IMR-90 (cell line): ENCODE measurements around the gene FSD1L. TPM values are rescaled to one million over a fixed set of nuclear protein-coding genes. Genes with fewer than 3 reads are reported as not detected.
"Not testable (repeated sequence)": the region's sequence is repeated elsewhere in the genome, so short reads cannot be mapped to it uniquely, and the experiment has no call there.

ENCODE experiments used
- ATAC-seq: fragments of 200-7000 bp; cut with Tn5 transposase; 2 replicates; pipeline ENCODE4 v1.9.1; 2020; ENCODE audit warnings: low read depth, mild to moderate bottlenecking, moderate library complexity
- BruUV-seq: library from RNA; stranded (reverse); fragments of 400-500 nt; replicated peaks from 2 replicates; lab custom pipeline; 2021; lab: Mats Ljungman, UMichigan
- CTCF ChIA-PET: fragments of 300-600 bp; formaldehyde crosslinking; extraction: SDS; loops from one replicate; lab custom pipeline; 2021; ENCODE audit warnings: antibody characterized with exemption; lab: Yijun Ruan, JAX
- POLR2A ChIA-PET: fragments of 300-600 bp; sonication (Branson Sonifier 250); formaldehyde crosslinking; loops from one replicate; lab custom pipeline; 2022; ENCODE audit warnings: antibody characterized with exemption; ENCODE audit not compliant: unreplicated experiment; lab: Charles Lee
- DNase-seq: peaks from one replicate; pipeline ENCODE4 v3.0.0; 2013
- H2AFZ ChIP-seq: replicated peaks from 2 replicates; pipeline ENCODE3; 2013; ENCODE audit warnings: low read length, mild to moderate bottlenecking; ENCODE audit not compliant: poor library complexity
- H2AK5ac ChIP-seq: 2 replicates; pipeline ENCODE4 v1.6.1; 2013; ENCODE audit warnings: low read depth, low read length, inconsistent platforms
- H2AK9ac ChIP-seq: replicated peaks from 2 replicates; pipeline ENCODE3; 2013; ENCODE audit warnings: mild to moderate bottlenecking, low read depth, low read length, moderate library complexity; ENCODE audit not compliant: poor library complexity
- H2BK120ac ChIP-seq: 2 replicates; pipeline ENCODE4 v1.6.1; 2013; ENCODE audit warnings: low read depth, low read length, inconsistent platforms
- H2BK15ac ChIP-seq: 3 replicates; pipeline ENCODE4 v1.6.1; 2013; ENCODE audit warnings: low read depth, low read length, inconsistent platforms
- H2BK20ac ChIP-seq: 2 replicates; pipeline ENCODE4 v1.6.1; 2013; ENCODE audit warnings: low read depth, mild to moderate bottlenecking, inconsistent platforms, low read length, moderate library complexity
- H2BK5ac ChIP-seq: 2 replicates; pipeline ENCODE4 v1.6.1; 2013; ENCODE audit warnings: mild to moderate bottlenecking, low read depth, low read length, inconsistent platforms; ENCODE audit not compliant: poor library complexity, severe bottlenecking
- H3K14ac ChIP-seq: replicated peaks from 2 replicates; pipeline ENCODE4 v1.6.1; 2013; ENCODE audit warnings: low read depth, low read length, inconsistent platforms
- H3K18ac ChIP-seq: 2 replicates; pipeline ENCODE4 v1.6.1; 2013; ENCODE audit warnings: low read depth, low read length, control low read depth
- H3K23ac ChIP-seq: 2 replicates; pipeline ENCODE4 v1.6.1; 2013; ENCODE audit warnings: low read depth, low read length, inconsistent platforms
- H3K27ac ChIP-seq: 2 replicates; pipeline ENCODE4 v1.5.1; 2013; ENCODE audit warnings: mild to moderate bottlenecking, control low read depth, low read length; ENCODE audit not compliant: insufficient read depth
- H3K27me3 ChIP-seq: 2 replicates; pipeline ENCODE4 v1.6.1; 2013; ENCODE audit warnings: low read length; ENCODE audit not compliant: control insufficient read depth, insufficient read depth
- H3K36me3 ChIP-seq: 2 replicates; pipeline ENCODE4 v1.6.1; 2013; ENCODE audit warnings: low read length, mixed read lengths; ENCODE audit not compliant: control insufficient read depth, insufficient read depth
- H3K4ac ChIP-seq: 2 replicates; pipeline ENCODE4 v1.6.1; 2013; ENCODE audit warnings: low read depth, low read length, inconsistent platforms
- H3K4me1 ChIP-seq: 2 replicates; pipeline ENCODE4 v1.6.1; 2013; ENCODE audit warnings: low read length, mixed read lengths; ENCODE audit not compliant: control insufficient read depth, insufficient read depth
- H3K4me2 ChIP-seq: 2 replicates; pipeline ENCODE4 v1.6.1; 2013; ENCODE audit warnings: low read depth, mild to moderate bottlenecking, control low read depth, low read length, moderate library complexity
- H3K4me3 ChIP-seq: 2 replicates; pipeline ENCODE4 v1.5.1; 2013; ENCODE audit warnings: low read depth, mild to moderate bottlenecking, control low read depth, low read length, moderate library complexity; ENCODE audit not compliant: insufficient read depth
- H3K56ac ChIP-seq: 2 replicates; pipeline ENCODE4 v1.6.1; 2013; ENCODE audit warnings: low read length, inconsistent platforms; ENCODE audit not compliant: insufficient read depth; ENCODE audit errors: extremely low read depth
- H3K79me1 ChIP-seq, 2 experiments: 2 replicates each; pipeline ENCODE4 v1.6.1; 2013; ENCODE audit warnings: low read length in 2 of 2, inconsistent platforms in 1 of 2, low read depth in 1 of 2
- H3K9ac ChIP-seq: 2 replicates; pipeline ENCODE4 v1.6.1; 2013; ENCODE audit warnings: low read depth, low read length, control low read depth
- H3K9me1 ChIP-seq: 2 replicates; pipeline ENCODE4 v1.6.1; 2013; ENCODE audit warnings: low read length, inconsistent platforms; ENCODE audit not compliant: insufficient read depth
- H3K9me3 ChIP-seq: 2 replicates; pipeline ENCODE4 v1.6.1; 2013; ENCODE audit warnings: low read length; ENCODE audit not compliant: control insufficient read depth, insufficient read depth
- H4K20me1 ChIP-seq: 2 replicates; pipeline ENCODE4 v1.6.1; 2013; ENCODE audit warnings: low read length, inconsistent platforms; ENCODE audit not compliant: insufficient read depth
- H4K5ac ChIP-seq: 2 replicates; pipeline ENCODE4 v1.6.1; 2013; ENCODE audit warnings: mild to moderate bottlenecking, low read depth, low read length, control low read depth
- H4K8ac ChIP-seq, 2 experiments: 2 replicates each; pipeline ENCODE4 v1.6.1; 2013; ENCODE audit warnings: low read depth in 2 of 2, low read length in 2 of 2, control low read depth in 1 of 2, inconsistent platforms in 1 of 2
- H4K91ac ChIP-seq: 2 replicates; pipeline ENCODE4 v1.6.1; 2013; ENCODE audit warnings: low read depth, low read length, inconsistent platforms; ENCODE audit not compliant: insufficient read depth
- WGBS, 2 experiments: methylation state at CpG; one replicate each; pipeline versions ENCODE4 v1.1.5 to v1.1.7; 2013; ENCODE audit warnings: missing lambda C conversion rate in 2 of 2; ENCODE audit not compliant: insufficient read length in 1 of 2; ENCODE audit errors: extremely low coverage in 2 of 2; 5-methylcytosine and 5-hydroxymethylcytosine counted together
- dilution Hi-C: fragments of 300-500 bp; cut with HindIII; formaldehyde crosslinking; loops from one replicate; pipeline ENCODE4 v1.14.3; 2018; ENCODE audit warnings: low sequenced_read_pairs; ENCODE audit not compliant: unreplicated experiment
- in situ Hi-C: fragments of 300-500 bp; cut with MboI; formaldehyde crosslinking; loops from 3 replicates; pipeline ENCODE4 v1.14.3; 2019; ENCODE audit warnings: low sequenced_read_pairs, inconsistent platforms, mixed read lengths
- intact Hi-C: fragments of 100-400 bp; cut with micrococcal nuclease; formaldehyde crosslinking; loops from 2 replicates; pipeline ENCODE4 v1.10.0; 2022
- polyA plus RNA-seq, 3 experiments: library from polyadenylated mRNA; depleted of rRNA; stranded (reverse); fragments of >200 nt; gene quantifications; 2 replicates each; pipeline ENCODE4 v1.2.3, GENCODE V29; 2012; ENCODE audit warnings: low replicate concordance in 1 of 3
- total RNA-seq: library from RNA; depleted of rRNA; stranded (reverse); fragments of >200 nt; gene quantifications from 2 replicates; pipeline ENCODE4 v1.2.3, GENCODE V29; 2012

FSD1L gene
- total and polyA plus RNA-seq, 2 of the 4 experiments (the other 2 are of a cell fraction), result 1.4 to 2.9 TPM

DNA sequence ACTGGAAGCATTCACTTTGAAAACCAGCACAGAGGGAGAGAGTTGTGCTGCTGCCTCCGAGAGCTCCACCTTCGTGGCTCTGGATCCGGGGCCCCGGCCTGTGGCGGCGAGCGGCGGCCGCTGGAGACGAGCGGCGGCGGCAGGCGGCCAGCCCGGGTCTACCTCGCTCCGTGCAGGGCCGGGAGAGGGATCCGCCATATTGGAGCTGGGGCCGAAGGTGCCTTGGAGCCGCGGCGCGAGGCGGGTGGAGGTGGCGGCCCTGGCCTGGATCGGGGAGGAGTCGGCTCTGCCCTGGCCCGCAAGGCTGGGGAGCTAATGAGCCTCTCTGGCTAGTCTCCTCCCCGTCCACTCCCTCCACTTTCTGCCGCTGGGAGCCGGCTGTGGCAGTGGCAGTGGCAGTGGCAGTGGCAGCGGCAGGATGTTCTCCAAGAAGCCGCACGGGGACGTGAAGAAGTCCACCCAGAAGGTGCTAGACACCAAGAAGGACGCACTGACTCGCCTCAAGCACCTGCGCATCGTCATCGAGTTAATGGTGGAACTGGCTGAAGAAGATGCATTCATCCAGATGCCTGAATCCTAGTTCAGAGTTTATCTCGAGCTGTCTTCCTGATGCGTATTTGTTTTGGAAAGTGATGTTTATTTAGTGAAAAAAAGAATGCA lies 72.0 kb downstream of the FSD1L start:
- H2BK120ac ChIP-seq, H4K91ac ChIP-seq, BruUV-seq, DNase-seq, in situ Hi-C loops, H3K18ac ChIP-seq, H2BK5ac ChIP-seq, H4K8ac ChIP-seq, H2AFZ ChIP-seq, H4K20me1 ChIP-seq, H3K4ac ChIP-seq, H2AK5ac ChIP-seq, H3K56ac ChIP-seq, CTCF ChIA-PET, H3K27me3 ChIP-seq, H3K9me3 ChIP-seq, dilution Hi-C loops, H2BK15ac ChIP-seq, H4K5ac ChIP-seq, H3K14ac ChIP-seq, POLR2A ChIA-PET, H3K4me1 ChIP-seq, H3K4me2 ChIP-seq, intact Hi-C loops, H3K23ac ChIP-seq, H2AK9ac ChIP-seq, H3K27ac ChIP-seq, H2BK20ac ChIP-seq, H3K9me1 ChIP-seq, H3K79me1 ChIP-seq: not testable (repeated sequence)
- H3K36me3 ChIP-seq, result peaks cover 10% of the 10 kb centered on the region
- peak overlapping the region; percentile 33 for H3K4me3 ChIP-seq
- WGBS, 2 experiments, result 95% methylated on average over 8 of the region's 43 CpGs; no CpG with 5 or more reads in 1 of the 2 experiments
- H3K9ac ChIP-seq, result peak overlapping the region; percentile 4; the same call in 1 of the 2 replicates
- peak; percentile 76 for ATAC-seq

DNA sequence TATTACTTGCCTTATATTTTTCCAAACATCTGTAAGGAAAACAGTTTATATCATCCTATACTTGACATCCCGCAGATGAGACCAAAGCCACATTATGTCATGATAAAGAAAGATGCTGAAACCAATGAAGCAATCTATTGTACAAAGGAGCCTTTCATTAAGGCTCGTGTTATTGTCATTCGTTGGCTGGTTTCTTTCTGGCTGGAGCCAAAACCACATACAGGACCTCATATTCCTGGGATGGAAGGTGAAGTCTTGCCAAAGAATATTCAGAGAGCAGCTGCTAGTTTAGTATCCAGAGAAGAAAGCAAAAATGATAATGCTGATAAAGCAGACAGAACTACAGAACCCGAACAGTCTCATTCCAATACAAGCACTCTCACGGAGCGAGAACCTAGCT lies 73.2 kb downstream of the FSD1L start:
- dilution Hi-C loops, ATAC-seq, H3K4me1 ChIP-seq, in situ Hi-C loops, intact Hi-C loops, H3K56ac ChIP-seq, H3K27ac ChIP-seq, H2BK5ac ChIP-seq, H3K18ac ChIP-seq, H3K4me2 ChIP-seq, H3K9me3 ChIP-seq, H2AFZ ChIP-seq, H3K9me1 ChIP-seq, H3K14ac ChIP-seq, H3K9ac ChIP-seq, H3K4me3 ChIP-seq, POLR2A ChIA-PET, CTCF ChIA-PET, H2BK20ac ChIP-seq, H2BK120ac ChIP-seq, H4K20me1 ChIP-seq, H4K8ac ChIP-seq, H2BK15ac ChIP-seq, H4K5ac ChIP-seq, H3K36me3 ChIP-seq, H3K4ac ChIP-seq, H3K79me1 ChIP-seq, H2AK5ac ChIP-seq, H4K91ac ChIP-seq, DNase-seq, H3K23ac ChIP-seq, BruUV-seq, H2AK9ac ChIP-seq, H3K27me3 ChIP-seq: not testable (repeated sequence)
- WGBS, 2 experiments, result no CpG with 5 or more reads among the region's 6 CpGs
